ENCODE results near the gene OR52D1. TPM values are rescaled to one million over a fixed set of nuclear protein-coding genes. Genes with fewer than 3 reads are reported as not detected.

Gene OR52D1
- total and polyA plus RNA-seq, 4 donors, result not detected

DNA sequence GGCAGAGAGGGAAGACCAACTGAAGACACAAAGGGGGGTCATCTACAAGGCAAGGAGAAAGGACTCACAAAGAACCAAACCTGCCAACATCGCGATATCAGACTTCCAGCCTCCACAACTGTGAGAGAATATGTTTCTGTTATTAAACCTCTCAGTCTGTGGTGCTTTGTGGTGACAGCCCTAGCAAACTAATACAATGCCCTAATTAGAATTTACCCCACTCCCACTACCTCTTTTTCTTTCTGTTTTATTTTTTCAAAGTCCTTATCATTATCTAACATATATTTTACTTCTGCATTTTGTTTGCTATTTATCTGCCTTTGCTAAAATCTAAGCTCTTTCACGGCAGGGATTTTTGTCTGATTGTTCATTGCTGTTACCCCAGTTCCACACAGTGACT lies 2.5 kb upstream of the OR52D1 start:
- TF ChIP-seq EGR1 (IDR thresholded peaks at IDR 0.05; ENCODE audit: low read depth in 2 of 2) (no peak), RXRA (IDR thresholded peaks at IDR 0.05) (no peak), HNF4A (conservative IDR thresholded peaks at IDR 0.05) (no peak), NR2F2 (IDR thresholded peaks at IDR 0.05) (no peak), TAF1 (conservative IDR thresholded peaks at IDR 0.05) (no peak), FOXA2 (IDR thresholded peaks at IDR 0.05) (no peak), JUND (IDR thresholded peaks at IDR 0.05) (no peak), FOXA1 (IDR thresholded peaks at IDR 0.05) (no peak)
- TF ChIP-seq, protein P1, sequence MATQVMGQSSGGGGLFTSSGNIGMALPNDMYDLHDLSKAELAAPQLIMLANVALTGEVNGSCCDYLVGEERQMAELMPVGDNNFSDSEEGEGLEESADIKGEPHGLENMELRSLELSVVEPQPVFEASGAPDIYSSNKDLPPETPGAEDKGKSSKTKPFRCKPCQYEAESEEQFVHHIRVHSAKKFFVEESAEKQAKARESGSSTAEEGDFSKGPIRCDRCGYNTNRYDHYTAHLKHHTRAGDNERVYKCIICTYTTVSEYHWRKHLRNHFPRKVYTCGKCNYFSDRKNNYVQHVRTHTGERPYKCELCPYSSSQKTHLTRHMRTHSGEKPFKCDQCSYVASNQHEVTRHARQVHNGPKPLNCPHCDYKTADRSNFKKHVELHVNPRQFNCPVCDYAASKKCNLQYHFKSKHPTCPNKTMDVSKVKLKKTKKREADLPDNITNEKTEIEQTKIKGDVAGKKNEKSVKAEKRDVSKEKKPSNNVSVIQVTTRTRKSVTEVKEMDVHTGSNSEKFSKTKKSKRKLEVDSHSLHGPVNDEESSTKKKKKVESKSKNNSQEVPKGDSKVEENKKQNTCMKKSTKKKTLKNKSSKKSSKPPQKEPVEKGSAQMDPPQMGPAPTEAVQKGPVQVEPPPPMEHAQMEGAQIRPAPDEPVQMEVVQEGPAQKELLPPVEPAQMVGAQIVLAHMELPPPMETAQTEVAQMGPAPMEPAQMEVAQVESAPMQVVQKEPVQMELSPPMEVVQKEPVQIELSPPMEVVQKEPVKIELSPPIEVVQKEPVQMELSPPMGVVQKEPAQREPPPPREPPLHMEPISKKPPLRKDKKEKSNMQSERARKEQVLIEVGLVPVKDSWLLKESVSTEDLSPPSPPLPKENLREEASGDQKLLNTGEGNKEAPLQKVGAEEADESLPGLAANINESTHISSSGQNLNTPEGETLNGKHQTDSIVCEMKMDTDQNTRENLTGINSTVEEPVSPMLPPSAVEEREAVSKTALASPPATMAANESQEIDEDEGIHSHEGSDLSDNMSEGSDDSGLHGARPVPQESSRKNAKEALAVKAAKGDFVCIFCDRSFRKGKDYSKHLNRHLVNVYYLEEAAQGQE (IDR thresholded peaks at IDR 0.05), result no peak
- TF ChIP-seq, protein P2, sequence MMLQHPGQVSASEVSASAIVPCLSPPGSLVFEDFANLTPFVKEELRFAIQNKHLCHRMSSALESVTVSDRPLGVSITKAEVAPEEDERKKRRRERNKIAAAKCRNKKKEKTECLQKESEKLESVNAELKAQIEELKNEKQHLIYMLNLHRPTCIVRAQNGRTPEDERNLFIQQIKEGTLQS (IDR thresholded peaks at IDR 0.05), result no peak
- TF ChIP-seq, protein P3, sequence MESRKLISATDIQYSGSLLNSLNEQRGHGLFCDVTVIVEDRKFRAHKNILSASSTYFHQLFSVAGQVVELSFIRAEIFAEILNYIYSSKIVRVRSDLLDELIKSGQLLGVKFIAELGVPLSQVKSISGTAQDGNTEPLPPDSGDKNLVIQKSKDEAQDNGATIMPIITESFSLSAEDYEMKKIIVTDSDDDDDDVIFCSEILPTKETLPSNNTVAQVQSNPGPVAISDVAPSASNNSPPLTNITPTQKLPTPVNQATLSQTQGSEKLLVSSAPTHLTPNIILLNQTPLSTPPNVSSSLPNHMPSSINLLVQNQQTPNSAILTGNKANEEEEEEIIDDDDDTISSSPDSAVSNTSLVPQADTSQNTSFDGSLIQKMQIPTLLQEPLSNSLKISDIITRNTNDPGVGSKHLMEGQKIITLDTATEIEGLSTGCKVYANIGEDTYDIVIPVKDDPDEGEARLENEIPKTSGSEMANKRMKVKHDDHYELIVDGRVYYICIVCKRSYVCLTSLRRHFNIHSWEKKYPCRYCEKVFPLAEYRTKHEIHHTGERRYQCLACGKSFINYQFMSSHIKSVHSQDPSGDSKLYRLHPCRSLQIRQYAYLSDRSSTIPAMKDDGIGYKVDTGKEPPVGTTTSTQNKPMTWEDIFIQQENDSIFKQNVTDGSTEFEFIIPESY (IDR thresholded peaks at IDR 0.05), result no peak
- TF ChIP-seq, protein P4, sequence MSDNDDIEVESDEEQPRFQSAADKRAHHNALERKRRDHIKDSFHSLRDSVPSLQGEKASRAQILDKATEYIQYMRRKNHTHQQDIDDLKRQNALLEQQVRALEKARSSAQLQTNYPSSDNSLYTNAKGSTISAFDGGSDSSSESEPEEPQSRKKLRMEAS (IDR thresholded peaks at IDR 0.05), result no peak

DNA sequence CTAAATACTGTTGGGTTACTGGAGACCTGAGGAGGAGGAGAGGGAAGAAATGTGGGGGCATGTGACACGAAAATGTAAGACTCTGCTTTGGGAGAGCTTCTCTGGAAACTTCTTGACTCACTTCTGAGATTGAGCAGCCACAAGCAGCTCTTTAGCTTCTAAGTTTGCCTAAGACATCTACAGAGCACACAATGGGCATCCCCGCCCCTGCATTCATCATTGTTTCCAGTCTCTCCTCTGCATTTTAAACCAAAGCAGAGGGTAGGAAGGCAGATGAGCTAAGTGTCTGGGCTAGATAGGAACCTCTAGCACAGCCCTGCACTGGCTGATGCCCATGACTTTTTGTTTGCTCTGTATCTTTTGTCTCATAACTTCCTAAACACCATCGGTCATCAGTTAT lies 2.1 kb upstream of the OR52D1 start:
- Histone ChIP-seq H3K4me3 (ENCODE audit: low read depth in 1 of 3, low read length in 3 of 3) (no peak overlapping the region), H3K4me1 (ENCODE audit: control insufficient read depth in 4 of 4, insufficient read depth in 4 of 4, low read length in 3 of 4) (no peaks in the 10 kb centered on the region), H3K27me3 (ENCODE audit: control insufficient read depth in 4 of 4, insufficient read depth in 4 of 4, low read length in 3 of 4) (peaks cover 0 to 4% (median 0%) of the 10 kb centered on the region in 4 donors), H3K27ac (ENCODE audit: low read depth in 1 of 2, low read length in 2 of 2) (no peak overlapping the region), H3K9ac (ENCODE audit: low read depth in 1 of 2, low read length in 2 of 2) (no peak overlapping the region), H3K36me3 (ENCODE audit: control insufficient read depth in 4 of 4, insufficient read depth in 3 of 4, low read depth in 1 of 4, low read length in 3 of 4) (no peaks in the 10 kb centered on the region), H3K9me3 (ENCODE audit: control insufficient read depth in 4 of 4, low read length in 3 of 4) (no peaks in the 10 kb centered on the region)
- TF ChIP-seq HNF4G (IDR thresholded peaks at IDR 0.05) (no peak), SP1 (IDR thresholded peaks at IDR 0.05) (no peak)
- TF ChIP-seq, protein P3 (IDR thresholded peaks at IDR 0.05), result no peak
- TF ChIP-seq, protein P5, sequence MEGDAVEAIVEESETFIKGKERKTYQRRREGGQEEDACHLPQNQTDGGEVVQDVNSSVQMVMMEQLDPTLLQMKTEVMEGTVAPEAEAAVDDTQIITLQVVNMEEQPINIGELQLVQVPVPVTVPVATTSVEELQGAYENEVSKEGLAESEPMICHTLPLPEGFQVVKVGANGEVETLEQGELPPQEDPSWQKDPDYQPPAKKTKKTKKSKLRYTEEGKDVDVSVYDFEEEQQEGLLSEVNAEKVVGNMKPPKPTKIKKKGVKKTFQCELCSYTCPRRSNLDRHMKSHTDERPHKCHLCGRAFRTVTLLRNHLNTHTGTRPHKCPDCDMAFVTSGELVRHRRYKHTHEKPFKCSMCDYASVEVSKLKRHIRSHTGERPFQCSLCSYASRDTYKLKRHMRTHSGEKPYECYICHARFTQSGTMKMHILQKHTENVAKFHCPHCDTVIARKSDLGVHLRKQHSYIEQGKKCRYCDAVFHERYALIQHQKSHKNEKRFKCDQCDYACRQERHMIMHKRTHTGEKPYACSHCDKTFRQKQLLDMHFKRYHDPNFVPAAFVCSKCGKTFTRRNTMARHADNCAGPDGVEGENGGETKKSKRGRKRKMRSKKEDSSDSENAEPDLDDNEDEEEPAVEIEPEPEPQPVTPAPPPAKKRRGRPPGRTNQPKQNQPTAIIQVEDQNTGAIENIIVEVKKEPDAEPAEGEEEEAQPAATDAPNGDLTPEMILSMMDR (IDR thresholded peaks at IDR 0.05; ENCODE audit: low read depth, low read length, missing input control), result no peak
- TF ChIP-seq, protein P1 (IDR thresholded peaks at IDR 0.05), result no peak
- WGBS, result 76% methylated on average over 3 of the region's 3 CpGs
- no peak for DNase-seq (ENCODE audit: low spot score)

More for the DNA sequence above, 2.5 kb upstream of the OR52D1 start:
- 84% methylated on average over 3 of the region's 3 CpGs for WGBS
- Histone ChIP-seq H3K27me3 (ENCODE audit: control insufficient read depth in 4 of 4, insufficient read depth in 4 of 4, low read length in 3 of 4) (peaks cover 0 to 4% (median 0%) of the 10 kb centered on the region in 4 donors), H3K4me1 (ENCODE audit: control insufficient read depth in 4 of 4, insufficient read depth in 4 of 4, low read length in 3 of 4) (no peaks in the 10 kb centered on the region), H3K9ac (ENCODE audit: low read depth in 1 of 2, low read length in 2 of 2) (no peak overlapping the region), H3K4me3 (ENCODE audit: low read depth in 1 of 3, low read length in 3 of 3) (no peak overlapping the region), H3K9me3 (ENCODE audit: control insufficient read depth in 4 of 4, low read length in 3 of 4) (no peaks in the 10 kb centered on the region), H3K27ac (ENCODE audit: low read depth in 1 of 2, low read length in 2 of 2) (no peak overlapping the region), H3K36me3 (ENCODE audit: control insufficient read depth in 4 of 4, insufficient read depth in 3 of 4, low read depth in 1 of 4, low read length in 3 of 4) (no peaks in the 10 kb centered on the region)
- no peak for DNase-seq (ENCODE audit: low spot score)

Measured in liver (tissue), 9 donors.